ENCODE data around the gene PGAP2. TPM values are rescaled to one million over a fixed set of nuclear protein-coding genes. Genes with fewer than 3 reads are reported as not detected.

Gene PGAP2
- total RNA-seq, 4 donors from 2014 or later = 55.4 to 81.2 (median 66.7) TPM

DNA sequence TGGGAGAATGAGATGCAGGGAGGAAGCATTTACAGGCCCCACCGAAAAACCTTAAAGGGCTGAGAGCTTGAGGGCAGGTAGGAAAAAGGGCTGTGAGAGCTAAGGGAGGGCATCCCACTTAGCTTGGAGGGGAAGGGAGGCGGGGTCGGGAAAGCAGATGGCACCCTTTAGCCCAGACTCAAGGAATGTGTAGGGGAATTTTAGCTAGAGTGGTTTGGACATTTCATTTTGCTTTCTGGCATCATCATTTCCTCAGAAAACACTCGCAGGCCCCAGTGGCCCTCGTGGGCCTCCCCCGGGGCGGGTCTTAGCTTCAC lies 46.3 kb downstream of the PGAP2 start:
- no peaks in the 10 kb centered on the region for H3K9me3 ChIP-seq
- no peak for DNase-seq (ENCODE audit: low spot score in 2 of 2)
- H3K27me3 ChIP-seq = no peaks in the 10 kb centered on the region
- H3K4me3 ChIP-seq = peak overlapping the region; percentile 80
- H3K4me1 ChIP-seq = peaks cover 54% of the 10 kb centered on the region
- H3K36me3 ChIP-seq = no peaks in the 10 kb centered on the region
- no peak for TF ChIP-seq POLR2A (IDR thresholded peaks at IDR 0.05)
- no peak for TF ChIP-seq CTCF (IDR thresholded peaks at IDR 0.05)
- TF ChIP-seq POLR2AphosphoS5 (IDR thresholded peaks at IDR 0.05) = no peak
- TF ChIP-seq EP300 (IDR thresholded peaks at IDR 0.05) = no peak
- 22% methylated on average over 4 of the region's 7 CpGs for WGBS
- peak overlapping the region; percentile 97 for H3K27ac ChIP-seq

GRCh38 chr11:3854977-3855807 lies 46.8 kb downstream of the PGAP2 start, which contains the start of gene STIM1:
Gene STIM1, plus strand, starts transcription at chr11:3855664. Its CDS starts 607 bp downstream, at chr11:3856271.
- Histone ChIP-seq H3K4me3 (peak within 1 kb of the TSS; percentile 80), H3K27ac (peak within 1 kb of the TSS; percentile 97), H3K36me3 (no peaks in the 10 kb centered on the region), H3K4me1 (peaks cover 60% of the 10 kb centered on the region), H3K9me3 (no peaks in the 10 kb centered on the region), H3K27me3 (no peaks in the 10 kb centered on the region)
- DNase-seq (ENCODE audit: low spot score in 2 of 2) = peak; percentile 97 to 98
- 0% methylated on average over 17 of the region's 87 CpGs for whole genome bisulfite sequencing
- TF ChIP-seq EP300 (IDR thresholded peaks at IDR 0.05) (no peak), CTCF (IDR thresholded peaks at IDR 0.05) (peak; percentile 95 to 97), POLR2AphosphoS5 (IDR thresholded peaks at IDR 0.05) (peak; percentile 38 to 80 (median 71)), POLR2A (IDR thresholded peaks at IDR 0.05) (peak; percentile 48 to 81)

DNA sequence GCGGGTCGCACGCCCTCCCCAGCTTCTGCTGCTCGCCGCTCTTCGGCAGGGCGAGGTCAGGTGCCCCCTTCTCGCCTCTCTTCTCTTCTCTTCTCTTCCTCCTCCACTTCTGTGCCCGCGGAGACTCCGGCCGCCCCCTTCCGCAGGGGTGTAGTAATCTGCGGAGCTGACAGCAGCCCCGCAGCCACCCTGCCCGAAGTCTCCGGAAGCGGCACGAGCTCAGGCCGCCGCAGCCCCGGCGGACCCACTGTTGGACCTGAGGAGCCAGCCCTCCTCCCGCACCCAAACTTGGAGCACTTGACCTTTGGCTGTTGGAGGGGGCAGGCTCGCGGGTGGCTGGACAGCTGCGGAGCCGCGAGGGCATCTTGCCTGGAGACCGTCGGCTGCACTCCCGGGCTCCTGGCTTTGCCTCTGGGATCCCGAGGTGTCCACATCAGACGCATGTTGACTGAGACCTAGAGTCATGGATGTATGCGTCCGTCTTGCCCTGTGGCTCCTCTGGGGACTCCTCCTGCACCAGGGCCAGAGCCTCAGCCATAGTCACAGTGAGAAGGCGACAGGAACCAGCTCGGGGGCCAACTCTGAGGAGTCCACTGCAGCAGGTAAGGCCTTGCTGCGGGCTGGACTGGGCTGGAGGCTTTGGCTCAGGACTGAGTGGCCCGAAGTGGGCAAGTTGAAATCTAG lies 47.6 kb downstream of the PGAP2 start:
- DNase-seq (ENCODE audit: low spot score in 2 of 2) = peak; percentile 81 to 87
- H3K4me1 ChIP-seq = peaks cover 67% of the 10 kb centered on the region
- WGBS = 1% methylated on average over 19 of the region's 40 CpGs

DNA sequence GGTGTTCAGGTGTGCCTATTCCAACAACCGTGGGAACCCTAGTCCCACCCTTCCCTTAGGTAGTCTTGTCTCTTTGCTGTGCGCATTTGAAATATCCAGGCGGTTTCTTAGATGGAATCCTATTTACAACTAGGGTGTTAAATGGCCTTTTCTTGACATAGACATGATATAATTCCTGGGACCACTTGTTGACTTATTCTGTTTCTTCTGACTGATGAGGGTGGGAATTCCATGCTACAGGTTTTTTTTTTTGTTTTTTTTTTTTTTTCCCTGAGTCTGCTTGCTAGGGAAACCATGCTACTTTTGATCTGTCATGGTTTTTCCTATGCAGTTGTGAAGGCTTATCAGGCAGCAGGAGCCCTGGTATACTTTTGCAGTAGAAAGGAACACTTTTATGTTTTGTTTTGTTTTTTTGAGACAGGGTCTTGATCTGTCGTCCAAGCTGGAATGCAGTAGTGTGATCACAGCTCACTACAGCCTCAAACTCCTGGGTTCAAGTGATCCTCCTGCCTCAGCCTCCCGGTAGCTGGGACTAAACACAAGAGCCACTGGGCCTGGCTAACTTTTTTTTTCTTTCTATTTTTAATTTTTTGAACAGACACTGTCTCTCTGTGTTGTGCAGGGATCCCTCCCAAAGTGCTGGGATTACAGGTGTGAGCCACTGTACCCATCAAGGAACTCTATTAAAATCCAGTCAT lies 48.6 kb downstream of the PGAP2 start:
- peak overlapping the region; percentile 97 for H3K27ac ChIP-seq
- no peak for TF ChIP-seq POLR2A (IDR thresholded peaks at IDR 0.05)
- no peak for TF ChIP-seq CTCF (IDR thresholded peaks at IDR 0.05)
- no peak for TF ChIP-seq POLR2AphosphoS5 (IDR thresholded peaks at IDR 0.05)
- no peaks in the 10 kb centered on the region for H3K36me3 ChIP-seq
- H3K9me3 ChIP-seq = no peaks in the 10 kb centered on the region
- 46% methylated on average over 5 of the region's 5 CpGs for WGBS
- peaks cover 78% of the 10 kb centered on the region for H3K4me1 ChIP-seq
- H3K4me3 ChIP-seq = peak overlapping the region; percentile 80
- DNase-seq (ENCODE audit: low spot score in 2 of 2) = no peak
- no peaks in the 10 kb centered on the region for H3K27me3 ChIP-seq

More for the DNA sequence above, 47.6 kb downstream of the PGAP2 start:
- Histone ChIP-seq H3K4me3 (peak overlapping the region; percentile 80), H3K9me3 (no peaks in the 10 kb centered on the region), H3K36me3 (no peaks in the 10 kb centered on the region), H3K27me3 (no peaks in the 10 kb centered on the region), H3K27ac (peak overlapping the region; percentile 97)
- TF ChIP-seq POLR2A (IDR thresholded peaks at IDR 0.05) (no peak), POLR2AphosphoS5 (IDR thresholded peaks at IDR 0.05) (no peak), CTCF (IDR thresholded peaks at IDR 0.05) (no peak), EP300 (IDR thresholded peaks at IDR 0.05) (no peak)

DNA sequence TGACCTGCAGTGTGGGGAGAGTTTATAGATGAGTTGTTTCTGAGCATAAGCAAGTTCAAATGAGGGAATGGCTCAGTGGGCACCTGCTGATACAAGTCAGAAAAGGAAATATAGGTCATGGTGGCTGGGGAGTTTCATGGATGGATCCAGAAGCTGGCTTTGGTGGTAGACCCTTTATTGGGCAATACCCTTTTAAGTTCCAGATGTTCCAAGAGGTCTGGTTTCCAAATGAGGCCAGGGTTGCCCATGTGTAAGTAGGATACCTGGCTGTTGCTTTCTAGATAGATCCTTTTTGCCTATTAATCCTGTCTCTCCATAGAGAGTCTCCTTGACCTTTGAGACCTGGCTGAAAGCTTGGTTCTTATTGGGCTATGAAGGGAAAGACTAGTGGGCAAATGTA lies 49.3 kb downstream of the PGAP2 start:
- no peak for TF ChIP-seq EP300 (IDR thresholded peaks at IDR 0.05)
- no peak for TF ChIP-seq POLR2A (IDR thresholded peaks at IDR 0.05)
- no peak for TF ChIP-seq CTCF (IDR thresholded peaks at IDR 0.05)
- no peak for TF ChIP-seq POLR2AphosphoS5 (IDR thresholded peaks at IDR 0.05)
- Histone ChIP-seq H3K9me3 (no peaks in the 10 kb centered on the region), H3K27ac (no peak overlapping the region), H3K4me3 (peak overlapping the region; percentile 80), H3K27me3 (no peaks in the 10 kb centered on the region), H3K36me3 (no peaks in the 10 kb centered on the region), H3K4me1 (peaks cover 81% of the 10 kb centered on the region)
- no peak for DNase-seq (ENCODE audit: low spot score in 2 of 2)

Measured in suprapubic skin (tissue), 4 donors.